Measurements from ENCODE around the gene VIP.
"Not testable (repeated sequence)": the region's sequence is repeated elsewhere in the genome, so short reads cannot be mapped to it uniquely, and the experiment has no call there.

The VIP gene

DNA sequence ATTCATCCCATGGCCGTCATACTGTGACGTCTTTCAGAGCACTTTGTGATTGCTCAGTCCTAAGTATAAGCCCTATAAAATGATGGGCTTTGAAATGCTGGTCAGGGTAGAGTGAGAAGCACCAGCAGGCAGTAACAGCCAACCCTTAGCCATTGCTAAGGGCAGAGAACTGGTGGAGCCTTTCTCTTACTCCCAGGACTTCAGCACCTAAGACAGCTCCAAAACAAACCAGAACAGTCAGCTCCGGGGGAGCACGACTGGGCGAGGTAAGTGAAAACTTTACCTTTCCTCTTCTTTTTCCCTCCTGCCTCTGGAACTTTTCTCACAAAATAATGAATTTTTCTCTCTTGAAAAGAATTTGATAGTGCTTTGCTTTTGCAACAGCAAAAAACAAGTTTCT lies at the start of gene VIP:
Gene VIP (plus strand): TSS at position 104 of the 400 bp plus-strand sequence. CDS start 1,381 bp downstream, outside the sequence.
- DNase-seq (ENCODE audit: low read depth): no peak
- no peak within 1 kb of the TSS for H3K4me3 ChIP-seq (ENCODE audit: low read depth, low read length)
- TF ChIP-seq, protein P1, sequence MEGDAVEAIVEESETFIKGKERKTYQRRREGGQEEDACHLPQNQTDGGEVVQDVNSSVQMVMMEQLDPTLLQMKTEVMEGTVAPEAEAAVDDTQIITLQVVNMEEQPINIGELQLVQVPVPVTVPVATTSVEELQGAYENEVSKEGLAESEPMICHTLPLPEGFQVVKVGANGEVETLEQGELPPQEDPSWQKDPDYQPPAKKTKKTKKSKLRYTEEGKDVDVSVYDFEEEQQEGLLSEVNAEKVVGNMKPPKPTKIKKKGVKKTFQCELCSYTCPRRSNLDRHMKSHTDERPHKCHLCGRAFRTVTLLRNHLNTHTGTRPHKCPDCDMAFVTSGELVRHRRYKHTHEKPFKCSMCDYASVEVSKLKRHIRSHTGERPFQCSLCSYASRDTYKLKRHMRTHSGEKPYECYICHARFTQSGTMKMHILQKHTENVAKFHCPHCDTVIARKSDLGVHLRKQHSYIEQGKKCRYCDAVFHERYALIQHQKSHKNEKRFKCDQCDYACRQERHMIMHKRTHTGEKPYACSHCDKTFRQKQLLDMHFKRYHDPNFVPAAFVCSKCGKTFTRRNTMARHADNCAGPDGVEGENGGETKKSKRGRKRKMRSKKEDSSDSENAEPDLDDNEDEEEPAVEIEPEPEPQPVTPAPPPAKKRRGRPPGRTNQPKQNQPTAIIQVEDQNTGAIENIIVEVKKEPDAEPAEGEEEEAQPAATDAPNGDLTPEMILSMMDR (IDR thresholded peaks at IDR 0.05; ENCODE audit: control insufficient read depth, extremely low read depth, insufficient read depth): no peak

DNA sequence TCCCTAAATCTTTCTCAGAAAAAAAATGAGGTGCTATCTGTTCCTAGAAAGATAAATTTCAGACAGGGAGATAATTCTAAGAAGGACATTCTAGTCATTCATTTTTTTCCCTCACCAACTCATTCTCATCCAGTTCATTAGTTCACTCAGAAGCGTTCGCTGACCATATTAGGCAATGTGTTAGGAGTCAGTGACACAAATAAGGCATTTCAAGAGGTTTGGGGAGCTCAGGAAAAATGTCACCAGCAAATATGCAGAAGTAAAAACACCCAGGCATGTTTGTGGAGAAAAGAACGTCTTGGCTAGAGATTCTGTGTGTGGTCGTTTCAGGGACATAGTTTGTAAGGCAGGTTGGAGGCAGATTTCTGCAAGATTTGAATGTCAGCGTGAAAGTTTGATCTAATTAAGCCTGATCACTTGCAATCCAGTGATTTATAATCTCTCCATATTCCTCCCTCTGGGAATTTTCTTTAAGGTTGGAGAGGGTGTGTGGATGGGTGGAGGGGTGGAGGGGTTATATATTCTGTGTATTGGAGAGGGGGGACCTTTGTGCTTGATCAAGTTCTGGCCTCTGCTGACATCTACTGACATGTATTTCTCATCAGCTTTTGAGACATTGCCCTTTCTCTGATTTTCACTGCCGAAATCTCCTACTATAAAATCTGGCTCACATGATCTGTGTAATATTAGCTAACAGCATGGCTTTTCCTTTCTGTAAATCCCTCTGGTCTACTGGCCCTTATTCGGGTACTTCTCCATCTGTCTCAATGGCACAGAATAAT lies 49.3 kb upstream of the VIP start:
- TF ChIP-seq, protein P1 (IDR thresholded peaks at IDR 0.05; ENCODE audit: control insufficient read depth, extremely low read depth, insufficient read depth): no peak
- DNase-seq (ENCODE audit: low read depth): no peak
- no peak overlapping the region for H3K4me3 ChIP-seq (ENCODE audit: low read depth, low read length)

DNA sequence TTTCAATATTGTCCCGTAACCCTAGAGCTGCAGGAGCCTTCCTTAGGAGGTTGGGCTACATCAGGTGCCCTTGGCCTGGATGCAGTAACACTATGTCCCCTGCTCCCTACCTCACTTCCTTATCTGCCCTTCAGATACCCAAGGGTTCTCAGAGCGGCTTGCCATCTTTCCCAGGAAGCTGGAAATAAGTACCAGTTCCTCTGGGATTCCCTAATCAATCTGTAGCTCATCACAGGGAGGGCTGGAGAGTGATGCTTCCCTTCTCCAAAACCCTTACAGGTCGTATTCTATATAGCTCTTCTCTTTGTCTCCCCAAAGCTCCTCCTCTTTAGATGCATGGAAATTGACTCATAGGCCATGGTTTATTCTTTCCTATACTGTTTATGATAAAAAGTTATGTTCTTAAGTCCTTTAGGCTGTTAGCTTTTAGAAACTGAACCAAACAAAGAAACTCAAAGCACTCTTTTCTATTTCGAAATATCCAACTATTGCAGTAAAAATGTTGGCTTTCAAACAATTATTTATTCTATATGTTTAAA lies 48.7 kb upstream of the VIP start:
- no peak for DNase-seq (ENCODE audit: low read depth)

DNA sequence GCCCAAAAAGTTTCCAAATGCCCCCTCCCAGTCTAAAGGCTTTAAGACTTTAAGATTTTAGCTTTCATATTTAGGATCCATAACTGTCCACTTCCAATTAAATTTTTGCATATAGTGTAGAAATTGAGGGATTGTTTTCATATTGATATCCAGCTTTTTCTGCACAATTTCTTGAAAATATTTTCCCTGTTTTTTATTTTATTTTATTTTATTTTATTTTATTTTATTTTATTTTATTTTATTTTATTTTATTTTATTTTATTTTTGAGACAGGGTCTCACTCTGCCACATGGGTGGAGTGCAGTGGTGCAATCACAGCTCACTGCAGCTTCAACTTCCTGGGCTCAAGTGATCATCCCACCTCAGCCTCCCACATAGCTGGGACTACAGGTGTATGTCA lies 46.8 kb upstream of the VIP start:
- not testable (repeated sequence) for DNase-seq (ENCODE audit: low read depth); H3K4me3 ChIP-seq (ENCODE audit: low read depth, low read length)

More for the DNA sequence above, 48.7 kb upstream of the VIP start:
- no peak overlapping the region for H3K4me3 ChIP-seq (ENCODE audit: low read depth, low read length)
- TF ChIP-seq, protein P1 (IDR thresholded peaks at IDR 0.05; ENCODE audit: control insufficient read depth, extremely low read depth, insufficient read depth): no peak

DNA sequence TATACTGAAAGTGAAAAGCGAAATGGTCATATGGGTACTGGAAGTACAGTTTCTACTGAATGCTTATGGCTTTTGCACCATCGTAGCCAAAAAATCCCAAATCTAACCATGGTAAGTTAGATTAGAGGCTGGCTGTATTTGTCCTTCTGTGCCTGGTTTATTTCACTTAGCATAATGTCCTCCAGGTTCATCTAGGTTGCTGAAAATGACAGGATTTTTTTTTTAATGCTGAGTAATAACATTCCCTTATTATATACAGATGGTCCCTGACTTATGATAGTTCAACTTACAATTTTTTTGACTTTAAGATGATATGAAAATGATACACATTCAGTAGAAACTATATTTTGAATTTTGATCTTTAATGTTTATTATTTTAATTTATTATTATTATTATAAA lies 45.3 kb upstream of the VIP start:
- TF ChIP-seq, protein P1 (IDR thresholded peaks at IDR 0.05; ENCODE audit: control insufficient read depth, extremely low read depth, insufficient read depth): no peak
- no peak for DNase-seq (ENCODE audit: low read depth)
- H3K4me3 ChIP-seq (ENCODE audit: low read depth, low read length): no peak overlapping the region

DNA sequence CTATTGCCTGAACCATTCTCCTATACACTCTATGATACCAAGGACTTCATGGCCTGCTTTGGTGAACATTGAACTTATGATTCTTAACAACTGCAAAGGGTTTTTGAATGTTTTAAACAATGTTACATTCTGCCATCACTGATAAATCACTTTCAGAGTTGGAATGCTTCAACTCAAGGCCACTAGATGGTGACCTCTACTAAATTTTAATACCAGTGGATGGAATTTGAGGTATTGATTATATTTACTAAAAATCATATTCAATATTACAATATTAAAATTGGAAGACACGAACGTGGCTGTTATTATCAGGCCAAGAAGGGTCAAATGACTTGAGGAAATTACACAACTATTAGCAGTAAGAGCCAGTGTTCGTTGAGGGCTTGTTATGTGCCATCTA lies 34.3 kb upstream of the VIP start:
- H3K4me3 ChIP-seq (ENCODE audit: low read depth, low read length): no peak overlapping the region
- TF ChIP-seq, protein P1 (IDR thresholded peaks at IDR 0.05; ENCODE audit: control insufficient read depth, extremely low read depth, insufficient read depth): no peak

DNA sequence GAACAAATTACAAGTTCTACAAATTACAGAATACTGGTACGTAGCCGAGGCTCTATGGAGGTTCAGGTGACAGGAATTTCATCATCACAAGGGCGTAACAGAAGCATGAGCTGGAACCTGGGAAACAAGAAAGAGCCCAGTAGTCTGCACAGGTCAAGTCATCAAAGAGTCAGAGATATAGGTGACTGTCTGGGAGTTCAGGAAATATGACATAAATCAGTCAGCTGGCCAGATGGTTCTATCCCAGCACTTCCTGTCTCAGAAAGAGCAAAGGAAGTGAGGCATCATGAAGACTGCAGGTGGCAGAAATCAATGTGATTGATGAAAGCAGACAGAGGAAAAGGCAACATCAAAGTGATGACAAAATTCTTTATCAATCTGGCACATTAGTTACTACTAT lies 29.6 kb upstream of the VIP start:
- DNase-seq (ENCODE audit: low read depth): no peak
- TF ChIP-seq, protein P1 (IDR thresholded peaks at IDR 0.05; ENCODE audit: control insufficient read depth, extremely low read depth, insufficient read depth): no peak
- H3K4me3 ChIP-seq (ENCODE audit: low read depth, low read length): no peak overlapping the region

More for the DNA sequence above, 34.3 kb upstream of the VIP start:
- DNase-seq (ENCODE audit: low read depth): no peak
